SK-N-SH treated with all-trans-retinoic acid at 6 μM for 48 hours (cell line): ENCODE data around the gene ARHGEF16.

Experiments used
- ARNTL ChIP-seq: fragments of 450-650 bp; formaldehyde crosslinking; IDR thresholded peaks from 2 replicates; pipeline ENCODE4 v1.5.0; 2020; ENCODE audit warnings: low read depth, mild to moderate bottlenecking, moderate library complexity, borderline replicate concordance
- PATZ1 ChIP-seq: fragments of 250-450 bp; sonication (Bioruptor Pico); IDR thresholded peaks from 2 replicates; pipeline ENCODE4 v1.8.0; 2020; ENCODE audit warnings: mild to moderate bottlenecking, moderate library complexity, borderline replicate concordance
- TCF4 ChIP-seq: fragments of 250-450 bp; sonication (Bioruptor Pico); IDR thresholded peaks from 2 replicates; pipeline ENCODE4 v1.8.0; 2021; ENCODE audit warnings: mild to moderate bottlenecking, moderate library complexity, borderline replicate concordance
- TSHZ2 ChIP-seq: fragments of 250-450 bp; sonication (Bioruptor Pico); IDR thresholded peaks from 2 replicates; pipeline ENCODE4 v1.5.0; 2020; ENCODE audit warnings: mild to moderate bottlenecking, moderate library complexity

GRCh38 chr1:3425486-3426215 is 28.8 kb upstream of the ARHGEF16 start:
- TF ChIP-seq PATZ1 = no peak
- TF ChIP-seq ARNTL = no peak
- no peak for TF ChIP-seq TSHZ2 (CRISPR knock-in tag)
- TF ChIP-seq TCF4 = no peak
